A673 (cell line): ENCODE results near the gene BTNL8.

Experiments
- EZH2 ChIP-seq: fragments of 200-600 bp; sonication (generic); IDR thresholded peaks from 2 replicates; pipeline ENCODE4 v1.6.1; 2017; ENCODE audit warnings: borderline replicate concordance, low read depth, mild to moderate bottlenecking, mixed read lengths, antibody characterized with exemption, low read length; ENCODE audit not compliant: poor library complexity, severe bottlenecking
- TF ChIP-seq, protein P1 (sequence below): fragments of 300-800, 200-600 bp; sonication (generic); conservative IDR thresholded peaks from 2 replicates; pipeline ENCODE4 v1.5.1; 2017; ENCODE audit warnings: low read depth, mild to moderate bottlenecking, antibody characterized with exemption, low read length, moderate library complexity, mixed read lengths

GRCh38 chr5:180908998-180909731 is 10.2 kb downstream of the BTNL8 start:
- TF ChIP-seq, protein P1, sequence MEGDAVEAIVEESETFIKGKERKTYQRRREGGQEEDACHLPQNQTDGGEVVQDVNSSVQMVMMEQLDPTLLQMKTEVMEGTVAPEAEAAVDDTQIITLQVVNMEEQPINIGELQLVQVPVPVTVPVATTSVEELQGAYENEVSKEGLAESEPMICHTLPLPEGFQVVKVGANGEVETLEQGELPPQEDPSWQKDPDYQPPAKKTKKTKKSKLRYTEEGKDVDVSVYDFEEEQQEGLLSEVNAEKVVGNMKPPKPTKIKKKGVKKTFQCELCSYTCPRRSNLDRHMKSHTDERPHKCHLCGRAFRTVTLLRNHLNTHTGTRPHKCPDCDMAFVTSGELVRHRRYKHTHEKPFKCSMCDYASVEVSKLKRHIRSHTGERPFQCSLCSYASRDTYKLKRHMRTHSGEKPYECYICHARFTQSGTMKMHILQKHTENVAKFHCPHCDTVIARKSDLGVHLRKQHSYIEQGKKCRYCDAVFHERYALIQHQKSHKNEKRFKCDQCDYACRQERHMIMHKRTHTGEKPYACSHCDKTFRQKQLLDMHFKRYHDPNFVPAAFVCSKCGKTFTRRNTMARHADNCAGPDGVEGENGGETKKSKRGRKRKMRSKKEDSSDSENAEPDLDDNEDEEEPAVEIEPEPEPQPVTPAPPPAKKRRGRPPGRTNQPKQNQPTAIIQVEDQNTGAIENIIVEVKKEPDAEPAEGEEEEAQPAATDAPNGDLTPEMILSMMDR: no peak
- TF ChIP-seq EZH2: no peak
